ENCODE data around the gene BRAP. TPM values are rescaled to one million over a fixed set of nuclear protein-coding genes. Genes with fewer than 3 reads are reported as not detected.
"Not testable (repeated sequence)": the region's sequence is repeated elsewhere in the genome, so short reads cannot be mapped to it uniquely, and the experiment has no call there.

The BRAP gene
- total RNA-seq, 1 donor: 22.1 TPM

DNA sequence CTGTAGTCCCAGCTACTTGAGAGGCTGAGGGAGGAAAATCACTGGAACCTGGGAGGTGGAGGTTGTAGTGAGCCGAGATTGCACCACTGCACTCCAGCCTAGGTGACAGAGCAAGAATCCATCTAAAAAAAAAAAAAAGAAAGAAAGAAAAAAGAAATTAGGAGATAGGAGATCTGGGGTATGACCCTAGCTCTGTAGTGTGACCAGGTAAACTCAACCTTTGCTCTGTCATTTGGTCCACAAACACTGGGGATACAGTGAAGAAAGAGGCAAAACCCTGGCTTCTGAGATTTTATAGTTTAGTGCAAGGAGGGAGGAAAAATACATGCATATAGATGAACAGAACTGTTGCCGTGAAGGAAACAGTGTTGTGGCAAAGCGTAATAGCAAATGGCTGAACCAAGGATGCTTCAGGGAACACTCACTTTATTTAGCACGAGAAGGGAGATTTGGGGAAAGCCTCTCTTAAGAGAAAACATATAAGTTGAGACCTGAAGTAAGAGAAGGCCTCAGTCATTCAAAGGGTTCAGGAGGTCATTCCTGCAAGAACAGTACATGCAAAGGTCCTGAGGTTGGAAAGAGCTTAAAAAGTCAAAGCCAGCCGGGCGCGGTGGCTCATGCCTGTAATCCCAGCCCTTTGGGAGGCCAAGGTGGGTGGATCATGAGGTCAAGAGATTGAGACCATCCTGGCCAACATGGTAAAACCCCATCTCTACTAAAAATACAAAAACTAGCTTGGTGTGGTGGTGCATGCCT is 57.1 kb downstream of the BRAP start:
- Histone ChIP-seq H3K27ac (ENCODE audit: low read depth, low read length) (no peak overlapping the region), H3K4me1 (ENCODE audit: insufficient read depth, low read length) (no peaks in the 10 kb centered on the region), H3K36me3 (ENCODE audit: insufficient read depth, low read length) (no peaks in the 10 kb centered on the region), H3K9me3 (ENCODE audit: low read depth, low read length) (no peaks in the 10 kb centered on the region), H3K4me3 (ENCODE audit: insufficient read depth, low read length) (no peak overlapping the region), H4K20me1 (ENCODE audit: insufficient read depth, low read length) (no peaks in the 10 kb centered on the region), H3K79me2 (ENCODE audit: insufficient read depth, low read length) (no peaks in the 10 kb centered on the region), H3K27me3 (ENCODE audit: insufficient read depth, low read length) (no peaks in the 10 kb centered on the region), H3K4me2 (ENCODE audit: insufficient read depth, low read length) (no peak overlapping the region), H2AFZ (ENCODE audit: low read length) (no peak overlapping the region)
- TF ChIP-seq, protein P1, sequence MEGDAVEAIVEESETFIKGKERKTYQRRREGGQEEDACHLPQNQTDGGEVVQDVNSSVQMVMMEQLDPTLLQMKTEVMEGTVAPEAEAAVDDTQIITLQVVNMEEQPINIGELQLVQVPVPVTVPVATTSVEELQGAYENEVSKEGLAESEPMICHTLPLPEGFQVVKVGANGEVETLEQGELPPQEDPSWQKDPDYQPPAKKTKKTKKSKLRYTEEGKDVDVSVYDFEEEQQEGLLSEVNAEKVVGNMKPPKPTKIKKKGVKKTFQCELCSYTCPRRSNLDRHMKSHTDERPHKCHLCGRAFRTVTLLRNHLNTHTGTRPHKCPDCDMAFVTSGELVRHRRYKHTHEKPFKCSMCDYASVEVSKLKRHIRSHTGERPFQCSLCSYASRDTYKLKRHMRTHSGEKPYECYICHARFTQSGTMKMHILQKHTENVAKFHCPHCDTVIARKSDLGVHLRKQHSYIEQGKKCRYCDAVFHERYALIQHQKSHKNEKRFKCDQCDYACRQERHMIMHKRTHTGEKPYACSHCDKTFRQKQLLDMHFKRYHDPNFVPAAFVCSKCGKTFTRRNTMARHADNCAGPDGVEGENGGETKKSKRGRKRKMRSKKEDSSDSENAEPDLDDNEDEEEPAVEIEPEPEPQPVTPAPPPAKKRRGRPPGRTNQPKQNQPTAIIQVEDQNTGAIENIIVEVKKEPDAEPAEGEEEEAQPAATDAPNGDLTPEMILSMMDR (IDR thresholded peaks at IDR 0.05; ENCODE audit: extremely low read depth, low read depth, low read length): no peak
- DNase-seq (ENCODE audit: insufficient read length, low spot score, missing footprints): no peak

DNA sequence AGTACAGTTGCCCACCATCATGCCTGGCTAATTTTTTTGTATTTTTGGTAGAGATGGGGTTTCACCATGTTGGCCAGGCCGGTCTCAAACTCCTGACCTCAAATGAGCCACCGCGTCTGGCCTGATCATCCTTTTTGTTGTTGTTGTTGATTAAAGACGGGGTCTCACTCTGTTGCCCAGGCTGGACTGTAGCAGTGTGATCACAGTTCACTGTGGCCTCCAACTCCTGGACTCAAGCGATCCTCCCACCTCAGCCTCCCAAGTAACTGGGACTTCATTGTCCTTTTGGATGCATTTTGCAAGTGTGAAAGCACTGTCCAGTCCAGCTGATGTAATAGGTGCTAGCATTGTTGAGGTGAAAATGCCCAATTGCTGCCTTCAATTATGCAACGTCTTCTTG is 59.5 kb downstream of the BRAP start:
- Histone ChIP-seq H3K4me1 (ENCODE audit: insufficient read depth, low read length) (no peaks in the 10 kb centered on the region), H3K79me2 (ENCODE audit: insufficient read depth, low read length) (no peaks in the 10 kb centered on the region), H3K4me3 (ENCODE audit: insufficient read depth, low read length) (no peak overlapping the region), H3K27ac (ENCODE audit: low read depth, low read length) (no peak overlapping the region), H2AFZ (ENCODE audit: low read length) (no peak overlapping the region), H3K36me3 (ENCODE audit: insufficient read depth, low read length) (no peaks in the 10 kb centered on the region), H3K9me3 (ENCODE audit: low read depth, low read length) (no peaks in the 10 kb centered on the region), H3K4me2 (ENCODE audit: insufficient read depth, low read length) (no peak overlapping the region), H3K27me3 (ENCODE audit: insufficient read depth, low read length) (no peaks in the 10 kb centered on the region), H4K20me1 (ENCODE audit: insufficient read depth, low read length) (no peaks in the 10 kb centered on the region)
- TF ChIP-seq, protein P1 (IDR thresholded peaks at IDR 0.05; ENCODE audit: extremely low read depth, low read depth, low read length): no peak
- no peak for DNase-seq (ENCODE audit: insufficient read length, low spot score, missing footprints)

DNA sequence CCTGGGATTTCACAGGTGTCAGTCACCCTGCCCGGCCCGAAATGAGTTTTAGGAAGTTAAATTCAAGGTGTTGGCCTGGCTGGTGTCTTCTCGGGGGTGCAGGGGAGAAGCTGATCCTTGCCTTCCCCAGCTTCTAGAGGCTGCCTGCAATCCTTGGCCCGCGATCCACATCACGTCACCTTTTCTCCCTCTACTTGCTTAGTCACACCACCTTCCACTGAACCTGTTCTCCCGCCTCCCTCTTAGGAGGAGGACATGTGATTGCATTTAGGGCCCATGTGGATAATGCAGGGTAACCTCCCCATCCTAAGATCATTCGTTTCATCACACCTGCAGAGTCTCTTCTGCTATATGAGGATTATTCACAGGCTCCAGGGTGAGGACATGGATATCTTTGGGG is 61.2 kb downstream of the BRAP start:
- no peaks in the 10 kb centered on the region for H3K36me3 ChIP-seq (ENCODE audit: insufficient read depth, low read length)

DNA sequence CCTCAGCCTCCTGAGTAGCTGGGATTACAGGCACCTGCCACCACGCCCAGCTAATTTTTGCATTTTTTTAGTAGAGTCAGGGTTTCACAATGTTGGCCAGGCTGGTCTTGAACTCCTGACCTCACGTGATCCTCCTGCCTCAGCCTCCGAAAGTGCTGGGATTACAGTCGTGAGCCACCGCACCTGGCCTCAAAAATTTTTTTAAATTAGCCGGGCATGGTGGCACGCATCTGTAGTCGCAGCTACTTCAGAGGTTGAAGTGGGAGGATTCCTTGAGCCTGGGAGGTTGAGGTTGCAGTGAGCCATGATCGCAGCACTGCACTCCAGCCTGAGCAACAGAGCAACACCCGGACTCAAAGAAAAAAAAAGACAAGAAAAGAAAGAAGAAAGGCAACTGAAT is 67.9 kb downstream of the BRAP start:
- H4K20me1 ChIP-seq (ENCODE audit: insufficient read depth, low read length); H3K27ac ChIP-seq (ENCODE audit: low read depth, low read length); H3K4me1 ChIP-seq (ENCODE audit: insufficient read depth, low read length); H3K9me3 ChIP-seq (ENCODE audit: low read depth, low read length); DNase-seq (ENCODE audit: insufficient read length, low spot score, missing footprints); H3K4me2 ChIP-seq (ENCODE audit: insufficient read depth, low read length); H3K4me3 ChIP-seq (ENCODE audit: insufficient read depth, low read length); H3K79me2 ChIP-seq (ENCODE audit: insufficient read depth, low read length); H3K27me3 ChIP-seq (ENCODE audit: insufficient read depth, low read length); H2AFZ ChIP-seq (ENCODE audit: low read length); H3K36me3 ChIP-seq (ENCODE audit: insufficient read depth, low read length): not testable (repeated sequence)

More for the DNA sequence above, 61.2 kb downstream of the BRAP start:
- Histone ChIP-seq H3K27ac (ENCODE audit: low read depth, low read length) (no peak overlapping the region), H3K79me2 (ENCODE audit: insufficient read depth, low read length) (no peaks in the 10 kb centered on the region), H3K9me3 (ENCODE audit: low read depth, low read length) (no peaks in the 10 kb centered on the region), H2AFZ (ENCODE audit: low read length) (no peak overlapping the region), H3K4me3 (ENCODE audit: insufficient read depth, low read length) (no peak overlapping the region), H3K4me1 (ENCODE audit: insufficient read depth, low read length) (no peaks in the 10 kb centered on the region), H3K27me3 (ENCODE audit: insufficient read depth, low read length) (no peaks in the 10 kb centered on the region), H4K20me1 (ENCODE audit: insufficient read depth, low read length) (no peaks in the 10 kb centered on the region), H3K4me2 (ENCODE audit: insufficient read depth, low read length) (no peak overlapping the region)
- TF ChIP-seq, protein P1 (IDR thresholded peaks at IDR 0.05; ENCODE audit: extremely low read depth, low read depth, low read length): no peak
- no peak for DNase-seq (ENCODE audit: insufficient read length, low spot score, missing footprints)
